Chondrocyte (in vitro differentiated cells): ENCODE measurements around the gene ASIC2. TPM values are rescaled to one million over a fixed set of nuclear protein-coding genes. Genes with fewer than 3 reads are reported as not detected.

ENCODE experiments used
- DNase-seq: peaks from one replicate; pipeline ENCODE4 v3.0.0; 2021; ENCODE audit warnings: mixed read lengths, low spot score
- H3K27ac Mint-ChIP-seq: one replicate; pipeline ENCODE4 v1.8.0; 2021; ENCODE audit warnings: mild to moderate bottlenecking, moderate library complexity, mixed read lengths; ENCODE audit not compliant: unreplicated experiment
- H3K27me3 Mint-ChIP-seq: 2 replicates; pipeline ENCODE4 v1.8.0; 2021; ENCODE audit warnings: low read depth, mixed read lengths
- H3K36me3 Mint-ChIP-seq: 2 replicates; pipeline ENCODE4 v1.8.0; 2021; ENCODE audit warnings: low read depth, mixed read lengths
- H3K4me1 Mint-ChIP-seq: 2 replicates; pipeline ENCODE4 v1.8.0; 2021; ENCODE audit warnings: low read depth, mild to moderate bottlenecking, mixed read lengths
- H3K4me3 Mint-ChIP-seq: one replicate; pipeline ENCODE4 v1.8.0; 2021; ENCODE audit warnings: mild to moderate bottlenecking, moderate library complexity, mixed read lengths; ENCODE audit not compliant: unreplicated experiment
- H3K9me3 Mint-ChIP-seq: 2 replicates; pipeline ENCODE4 v1.8.0; 2021; ENCODE audit warnings: low read depth, mixed read lengths
- total RNA-seq: library from RNA; stranded (reverse); gene quantifications from 3 replicates; pipeline ENCODE4 v1.2.1, GENCODE V29; 2021
- TF ChIP-seq, protein P1 (sequence below): fragments of 200-600 bp; sonication (generic); IDR thresholded peaks from 2 replicates; pipeline ENCODE4 v1.5.0; 2021; ENCODE audit warnings: antibody characterized with exemption, mild to moderate bottlenecking, moderate library complexity

Gene ASIC2
- total RNA-seq, 1 donor from 2014 or later = not detected

DNA sequence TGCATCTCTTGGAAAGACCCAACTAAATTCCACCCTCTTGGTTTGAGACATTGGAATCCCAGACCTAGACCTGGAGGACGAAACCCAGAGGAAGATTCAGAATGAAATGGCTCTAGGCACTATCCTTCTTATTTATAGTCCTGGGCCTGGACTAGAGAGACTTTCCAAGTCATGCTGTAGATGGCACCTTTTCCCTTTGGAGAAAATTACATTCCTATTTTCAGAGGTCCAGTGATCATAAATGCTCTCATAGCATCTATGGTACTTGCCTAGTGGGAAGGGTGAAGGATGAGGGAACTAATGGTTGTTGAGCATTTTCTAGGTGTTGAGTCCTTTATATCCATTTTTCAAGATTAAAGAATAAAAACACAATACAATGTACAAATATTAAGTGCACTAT lies 264.3 kb downstream of the ASIC2 start:
- no peak for DNase-seq
- Mint-ChIP-seq H3K27ac (no peak overlapping the region), H3K36me3 (no peaks in the 10 kb centered on the region), H3K27me3 (peaks cover 44% of the 10 kb centered on the region), H3K4me1 (no peaks in the 10 kb centered on the region), H3K4me3 (no peak overlapping the region), H3K9me3 (no peaks in the 10 kb centered on the region)
- TF ChIP-seq, protein P1, sequence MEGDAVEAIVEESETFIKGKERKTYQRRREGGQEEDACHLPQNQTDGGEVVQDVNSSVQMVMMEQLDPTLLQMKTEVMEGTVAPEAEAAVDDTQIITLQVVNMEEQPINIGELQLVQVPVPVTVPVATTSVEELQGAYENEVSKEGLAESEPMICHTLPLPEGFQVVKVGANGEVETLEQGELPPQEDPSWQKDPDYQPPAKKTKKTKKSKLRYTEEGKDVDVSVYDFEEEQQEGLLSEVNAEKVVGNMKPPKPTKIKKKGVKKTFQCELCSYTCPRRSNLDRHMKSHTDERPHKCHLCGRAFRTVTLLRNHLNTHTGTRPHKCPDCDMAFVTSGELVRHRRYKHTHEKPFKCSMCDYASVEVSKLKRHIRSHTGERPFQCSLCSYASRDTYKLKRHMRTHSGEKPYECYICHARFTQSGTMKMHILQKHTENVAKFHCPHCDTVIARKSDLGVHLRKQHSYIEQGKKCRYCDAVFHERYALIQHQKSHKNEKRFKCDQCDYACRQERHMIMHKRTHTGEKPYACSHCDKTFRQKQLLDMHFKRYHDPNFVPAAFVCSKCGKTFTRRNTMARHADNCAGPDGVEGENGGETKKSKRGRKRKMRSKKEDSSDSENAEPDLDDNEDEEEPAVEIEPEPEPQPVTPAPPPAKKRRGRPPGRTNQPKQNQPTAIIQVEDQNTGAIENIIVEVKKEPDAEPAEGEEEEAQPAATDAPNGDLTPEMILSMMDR = peak; percentile 26

DNA sequence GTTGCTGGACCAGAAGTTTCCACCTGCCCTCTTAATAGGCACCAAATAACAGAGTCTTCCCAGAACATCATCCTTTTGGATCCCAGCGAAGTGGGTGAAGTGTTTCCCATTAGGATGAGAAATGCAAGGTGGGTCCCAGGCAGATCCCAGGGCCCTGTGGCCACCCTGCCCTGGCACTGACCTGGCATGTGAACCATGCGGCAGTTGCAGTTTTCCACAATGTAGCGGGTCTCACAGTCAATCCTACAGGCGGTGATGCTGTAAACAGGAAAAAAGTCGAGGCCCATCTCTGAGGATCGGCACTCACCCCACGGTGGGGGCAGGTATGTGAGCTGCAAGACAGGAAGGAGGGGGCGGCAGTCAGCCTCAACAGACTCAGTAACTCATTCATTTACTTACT lies 265.0 kb downstream of the ASIC2 start:
- DNase-seq = no peak
- H3K27ac Mint-ChIP-seq = no peak overlapping the region
- H3K36me3 Mint-ChIP-seq = no peaks in the 10 kb centered on the region
- H3K4me1 Mint-ChIP-seq = no peaks in the 10 kb centered on the region
- H3K4me3 Mint-ChIP-seq = no peak overlapping the region
- no peaks in the 10 kb centered on the region for H3K9me3 Mint-ChIP-seq
- TF ChIP-seq, protein P1 = no peak
- H3K27me3 Mint-ChIP-seq = peaks cover 48% of the 10 kb centered on the region

DNA sequence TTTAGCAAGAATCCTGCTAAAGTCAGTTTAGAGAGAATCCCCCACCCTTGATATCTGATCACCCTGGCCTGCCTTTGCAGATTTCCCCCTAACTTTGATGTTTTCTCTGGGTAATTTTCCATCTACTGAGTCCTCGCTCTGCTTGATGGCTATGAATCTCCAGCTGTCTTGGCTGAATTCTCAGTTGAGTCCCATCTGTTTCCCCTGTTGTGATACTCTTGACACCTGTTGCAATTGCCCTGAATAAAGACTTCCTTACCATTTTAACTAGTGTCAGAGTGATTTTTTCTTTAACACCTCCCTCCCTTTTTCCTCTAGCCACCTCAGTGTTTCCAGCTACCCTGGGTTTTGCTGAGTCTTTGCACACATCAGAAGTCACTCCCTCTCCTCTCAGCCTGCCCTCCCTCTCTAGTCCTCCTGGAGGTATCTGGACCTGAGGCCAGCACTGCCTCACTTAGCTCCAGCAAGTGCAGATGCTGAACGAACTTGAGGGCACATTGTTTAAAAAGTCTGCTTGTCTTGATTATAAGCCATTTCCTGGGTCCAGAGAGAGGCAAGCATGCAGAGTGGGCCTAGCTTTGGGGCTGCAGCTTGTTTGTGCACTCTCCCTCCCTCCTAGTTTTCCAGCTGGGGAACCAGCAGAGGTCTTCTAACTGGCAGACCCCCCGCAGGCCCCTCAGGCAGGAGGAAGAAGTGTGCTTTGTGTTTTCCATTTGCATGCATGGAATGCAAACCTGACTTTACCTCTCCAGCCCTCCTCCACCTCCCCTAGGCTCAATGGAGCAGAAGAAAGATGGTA lies 268.2 kb downstream of the ASIC2 start:
- H3K27ac Mint-ChIP-seq = no peak overlapping the region
- peaks cover 35% of the 10 kb centered on the region for H3K27me3 Mint-ChIP-seq
- TF ChIP-seq, protein P1 = no peak
- no peaks in the 10 kb centered on the region for H3K9me3 Mint-ChIP-seq
- H3K4me1 Mint-ChIP-seq = no peaks in the 10 kb centered on the region
- no peaks in the 10 kb centered on the region for H3K36me3 Mint-ChIP-seq
- no peak overlapping the region for H3K4me3 Mint-ChIP-seq
- no peak for DNase-seq

DNA sequence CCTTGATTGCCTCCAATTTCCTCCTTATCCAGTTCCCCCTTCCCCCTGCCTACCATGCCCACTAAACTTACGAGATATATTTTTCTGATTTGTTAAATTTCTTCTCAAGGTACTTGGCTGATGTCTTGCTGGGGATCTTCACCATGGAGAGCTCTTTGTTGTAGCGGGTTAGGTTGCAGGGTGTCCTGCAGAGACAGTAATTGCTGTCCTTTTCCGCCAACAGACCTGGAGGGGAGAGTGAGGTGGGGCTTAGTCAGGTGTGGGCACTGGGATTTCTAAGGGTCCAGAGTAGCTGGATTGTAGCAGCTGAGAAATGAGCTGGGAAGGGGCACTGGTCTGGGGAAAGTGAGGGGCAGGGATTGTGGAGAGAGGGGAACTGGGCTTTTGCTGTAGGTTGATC lies 269.3 kb downstream of the ASIC2 start:
- no peak for DNase-seq
- Mint-ChIP-seq H3K36me3 (no peaks in the 10 kb centered on the region), H3K9me3 (no peaks in the 10 kb centered on the region), H3K27me3 (peaks cover 42% of the 10 kb centered on the region), H3K4me3 (no peak overlapping the region), H3K27ac (no peak overlapping the region), H3K4me1 (no peaks in the 10 kb centered on the region)
- TF ChIP-seq, protein P1 = no peak

DNA sequence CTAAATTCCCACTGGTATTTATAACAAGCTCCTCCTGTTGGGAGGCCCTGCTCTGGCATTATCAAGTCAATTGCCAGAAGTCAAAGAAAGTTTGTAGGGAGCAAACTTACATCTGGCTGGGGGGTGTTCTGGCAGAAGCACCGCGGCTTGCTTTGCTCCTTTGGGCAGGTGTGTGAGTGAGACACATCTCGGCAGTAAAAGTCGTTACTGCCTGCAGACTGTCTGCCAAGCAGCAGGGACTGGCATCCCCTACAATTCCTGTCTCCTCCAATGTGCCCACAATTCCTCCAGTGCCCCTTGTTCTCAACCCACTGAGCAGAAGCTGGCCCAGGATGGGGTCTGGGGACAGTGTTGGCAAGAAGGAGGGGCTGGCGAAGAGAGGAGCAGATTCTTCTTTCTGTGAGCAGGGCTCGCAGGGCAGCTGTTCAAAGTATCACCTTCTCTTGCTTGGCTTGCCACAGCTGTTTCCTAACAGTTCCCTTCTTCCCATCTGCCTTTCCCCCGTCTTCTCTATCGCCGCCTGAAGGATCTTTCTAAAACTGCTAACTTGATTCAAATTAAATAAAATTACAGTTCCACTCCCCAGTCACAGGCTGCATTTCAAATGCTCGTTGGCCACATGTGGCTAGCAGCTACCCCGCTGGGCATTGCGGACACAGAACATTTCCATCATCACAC lies 271.2 kb downstream of the ASIC2 start:
- Mint-ChIP-seq H3K27me3 (peaks cover 36% of the 10 kb centered on the region), H3K4me1 (no peaks in the 10 kb centered on the region), H3K36me3 (no peaks in the 10 kb centered on the region), H3K4me3 (no peak overlapping the region), H3K27ac (no peak overlapping the region), H3K9me3 (no peaks in the 10 kb centered on the region)
- no peak for DNase-seq
- TF ChIP-seq, protein P1 = peak; percentile 14
